K562 (cell line): ENCODE data around the gene XPO1. TPM values are rescaled to one million over a fixed set of nuclear protein-coding genes. Genes with fewer than 3 reads are reported as not detected.

Source experiments
- BDP1 ChIP-seq: IDR thresholded peaks from 3 replicates; pipeline ENCODE4 v1.6.1; 2011; ENCODE audit not compliant: insufficient read length, insufficient read depth
- CREB5 ChIP-seq: fragments of 250-450 bp; sonication (Bioruptor Pico); IDR thresholded peaks from 2 replicates; pipeline ENCODE4 v1.5.0; 2020; ENCODE audit warnings: mild to moderate bottlenecking
- EWSR1 ChIP-seq: fragments of 450-650 bp; IDR thresholded peaks from 2 replicates; pipeline ENCODE4 v1.6.1; 2018; ENCODE audit warnings: borderline replicate concordance, mild to moderate bottlenecking, low read depth, moderate library complexity; ENCODE audit not compliant: partially characterized antibody
- EZH2 ChIP-seq: IDR thresholded peaks from 2 replicates; pipeline ENCODE4 v1.6.1; 2012; ENCODE audit warnings: low read depth, mild to moderate bottlenecking, inconsistent platforms, low read length, borderline replicate concordance
- NCOA1 ChIP-seq: fragments of 450-650 bp; IDR thresholded peaks from 2 replicates; pipeline ENCODE4 v1.6.1; 2016; ENCODE audit warnings: low read depth
- RBBP5 ChIP-seq: fragments of 200-600 bp; sonication (generic); IDR thresholded peaks from 2 replicates; pipeline ENCODE4 v1.6.1; 2012; ENCODE audit warnings: borderline replicate concordance, mild to moderate bottlenecking, low read length, control low read depth, inconsistent platforms; ENCODE audit not compliant: insufficient read depth, poor library complexity, severe bottlenecking
- RBFOX2 ChIP-seq: fragments of 200-400 bp; formaldehyde crosslinking; IDR thresholded peaks from 2 replicates; pipeline ENCODE4 v1.6.1; 2017; ENCODE audit warnings: low read depth, mild to moderate bottlenecking, low read length, moderate library complexity
- RFX5 ChIP-seq: IDR thresholded peaks from 2 replicates; pipeline ENCODE4 v1.6.1; 2011; ENCODE audit warnings: low read depth, mild to moderate bottlenecking, improper control_type of control experiment, low read length
- SMAD4 ChIP-seq: fragments of 250-450 bp; sonication (Bioruptor Pico); conservative IDR thresholded peaks from 2 replicates; pipeline ENCODE4 v1.8.0; 2021; ENCODE audit warnings: inconsistent platforms, mild to moderate bottlenecking, moderate library complexity
- SREBF1 ChIP-seq: fragments of 150-350 bp; IDR thresholded peaks from 2 replicates; pipeline ENCODE4 v1.6.1; 2014; ENCODE audit warnings: antibody characterized with exemption, low read depth, low read length, borderline replicate concordance
- SRSF3 ChIP-seq: fragments of 200-400 bp; formaldehyde crosslinking; IDR thresholded peaks from 2 replicates; pipeline ENCODE4 v1.6.1; 2016; ENCODE audit warnings: mild to moderate bottlenecking, low read length, moderate library complexity; ENCODE audit not compliant: insufficient read depth
- THAP12 ChIP-seq: fragments of 250-450 bp; sonication (Bioruptor Pico); IDR thresholded peaks from 2 replicates; pipeline ENCODE4 v1.9.0; 2021; ENCODE audit warnings: mild to moderate bottlenecking, inconsistent platforms
- ZBTB43 ChIP-seq: sonication (generic); formaldehyde crosslinking; IDR thresholded peaks from 2 replicates; pipeline ENCODE4 v1.8.0; 2023; ENCODE audit warnings: mild to moderate bottlenecking, missing genetic modification reagents
- ZFPM2 ChIP-seq: fragments of 250-450 bp; sonication (Bioruptor Pico); IDR thresholded peaks from 2 replicates; pipeline ENCODE4 v1.5.1; 2022; ENCODE audit warnings: mild to moderate bottlenecking
- ZNF57 ChIP-seq: fragments of 450-650 bp; formaldehyde crosslinking; IDR thresholded peaks from 2 replicates; pipeline ENCODE4 v1.4.0; 2020; ENCODE audit warnings: mild to moderate bottlenecking, moderate library complexity
- ZNF584 ChIP-seq: fragments of 200-800 bp; sonication (Bioruptor generic); IDR thresholded peaks from 2 replicates; pipeline ENCODE4 v1.6.1; 2016; ENCODE audit warnings: low read depth, mild to moderate bottlenecking, missing genetic modification characterization, missing compliant biosample characterization
- polyA plus RNA-seq, 8 experiments: library from polyadenylated mRNA; depleted of rRNA in 4 of 8; stranded (reverse) in 5 of 8; unstranded in 3 of 8; fragments of >200 nt; fragmentation: Nextera tagmentation in 2 of 8; fragmentation: Illumina TruSeq in 1 of 8; extraction: Ambion mirVana in 2 of 8; extraction: Trizol in 1 of 8; gene quantifications; 2 replicates each; pipeline versions ENCODE4 v1.2.1 to v1.2.3, GENCODE V29; 2011 to 2014; ENCODE audit warnings: inconsistent platforms in 1 of 8, missing spikeins in 1 of 8
- total RNA-seq, 7 experiments: library from RNA; depleted of rRNA in 6 of 7; stranded (reverse); fragments of >200 nt in 6 of 7; fragmentation: Illumina TruSeq in 2 of 7; extraction: Trizol in 2 of 7; gene quantifications; 2 replicates each; pipeline versions ENCODE4 v1.2.1 to v1.2.3, GENCODE V29; 2011 to 2021; ENCODE audit warnings: low replicate concordance in 1 of 7
- TF ChIP-seq, protein P1 (sequence below): fragments of 450-650 bp; formaldehyde crosslinking; conservative IDR thresholded peaks from 2 replicates; pipeline ENCODE4 v1.4.0; 2022; ENCODE audit warnings: mild to moderate bottlenecking, missing genetic modification characterization
- TF ChIP-seq, protein P2 (sequence below): fragments of 450-650 bp; IDR thresholded peaks from 2 replicates; pipeline ENCODE4 v1.6.1; 2017; ENCODE audit warnings: mild to moderate bottlenecking, moderate library complexity

XPO1 gene
- total and polyA plus RNA-seq, 9 of the 15 experiments (the other 6 are each of a cell fraction or from before 2014, with no cell fraction given) = 86.2 to 307 (median 216) TPM

- no peak for TF ChIP-seq ZBTB43 (CRISPR knock-in tag)
- no peak for TF ChIP-seq EWSR1
- peak; percentile 24; the same call in 1 of the 2 replicates for TF ChIP-seq RBFOX2
- TF ChIP-seq ZNF584 = no peak
- TF ChIP-seq SRSF3 = no peak
- no peak for TF ChIP-seq EZH2
- TF ChIP-seq, protein P1, sequence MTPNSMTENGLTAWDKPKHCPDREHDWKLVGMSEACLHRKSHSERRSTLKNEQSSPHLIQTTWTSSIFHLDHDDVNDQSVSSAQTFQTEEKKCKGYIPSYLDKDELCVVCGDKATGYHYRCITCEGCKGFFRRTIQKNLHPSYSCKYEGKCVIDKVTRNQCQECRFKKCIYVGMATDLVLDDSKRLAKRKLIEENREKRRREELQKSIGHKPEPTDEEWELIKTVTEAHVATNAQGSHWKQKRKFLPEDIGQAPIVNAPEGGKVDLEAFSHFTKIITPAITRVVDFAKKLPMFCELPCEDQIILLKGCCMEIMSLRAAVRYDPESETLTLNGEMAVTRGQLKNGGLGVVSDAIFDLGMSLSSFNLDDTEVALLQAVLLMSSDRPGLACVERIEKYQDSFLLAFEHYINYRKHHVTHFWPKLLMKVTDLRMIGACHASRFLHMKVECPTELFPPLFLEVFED (CRISPR knock-in tag) = no peak
- TF ChIP-seq, protein P2, sequence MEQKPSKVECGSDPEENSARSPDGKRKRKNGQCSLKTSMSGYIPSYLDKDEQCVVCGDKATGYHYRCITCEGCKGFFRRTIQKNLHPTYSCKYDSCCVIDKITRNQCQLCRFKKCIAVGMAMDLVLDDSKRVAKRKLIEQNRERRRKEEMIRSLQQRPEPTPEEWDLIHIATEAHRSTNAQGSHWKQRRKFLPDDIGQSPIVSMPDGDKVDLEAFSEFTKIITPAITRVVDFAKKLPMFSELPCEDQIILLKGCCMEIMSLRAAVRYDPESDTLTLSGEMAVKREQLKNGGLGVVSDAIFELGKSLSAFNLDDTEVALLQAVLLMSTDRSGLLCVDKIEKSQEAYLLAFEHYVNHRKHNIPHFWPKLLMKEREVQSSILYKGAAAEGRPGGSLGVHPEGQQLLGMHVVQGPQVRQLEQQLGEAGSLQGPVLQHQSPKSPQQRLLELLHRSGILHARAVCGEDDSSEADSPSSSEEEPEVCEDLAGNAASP = no peak
- TF ChIP-seq RFX5 = no peak
- TF ChIP-seq ZNF57 (CRISPR knock-in tag) = no peak
- TF ChIP-seq SREBF1 = no peak
- TF ChIP-seq RBBP5 = peak; percentile 95
- no peak for TF ChIP-seq BDP1
- peak; percentile 78 for TF ChIP-seq SMAD4 (CRISPR knock-in tag)
- no peak for TF ChIP-seq NCOA1
- no peak for TF ChIP-seq THAP12 (CRISPR knock-in tag)
- TF ChIP-seq ZFPM2 (CRISPR knock-in tag) = no peak
- TF ChIP-seq CREB5 (CRISPR knock-in tag) = no peak
Observed at GRCh38 chr2:61470122-61470951, 67.8 kb downstream of the XPO1 start (continued).
